Sigmoid colon (tissue), 3 donors: ENCODE data around the gene SRBD1.

Source experiments
- CTCF ChIP-seq, 4 experiments: fragments of 450-650 bp in 3 of 4; fragments of 200-600 bp in 1 of 4; IDR thresholded peaks; one replicate each; pipeline ENCODE4 v1.5.1; 2016 to 2019; ENCODE audit warnings: antibody characterized with exemption in 4 of 4, mild to moderate bottlenecking in 3 of 4, moderate library complexity in 2 of 4
- POLR2A ChIP-seq, 2 donors: fragments of 450-650 bp; IDR thresholded peaks; one replicate each; pipeline ENCODE4 v1.6.1; 2016; ENCODE audit warnings: antibody characterized with exemption in 2 of 2, mild to moderate bottlenecking in 2 of 2, moderate library complexity in 2 of 2

- no peak for TF ChIP-seq CTCF (IDR thresholded peaks at IDR 0.05)
- no peak for TF ChIP-seq POLR2A (IDR thresholded peaks at IDR 0.05)
These were observed 114.2 kb downstream of the SRBD1 start for GRCh38 chr2:45496869-45497268.
